ENCODE results near the gene CDKAL1.

Gene CDKAL1

GRCh38 chr6:20793174-20793573 is 258.9 kb downstream of the CDKAL1 start:
- no peak overlapping the region for H3K4me3 ChIP-seq (replicated peaks; ENCODE audit: low read depth, low read length)
- no peaks in the 10 kb centered on the region for H3K27me3 ChIP-seq (replicated peaks; ENCODE audit: control insufficient read depth, insufficient read depth, low read length)
- H3K36me3 ChIP-seq (ENCODE audit: control insufficient read depth, insufficient read depth, low read length) = no peaks in the 10 kb centered on the region
- no peak for DNase-seq (ENCODE audit: extremely low read depth, insufficient read length)
- TF ChIP-seq, protein P1, sequence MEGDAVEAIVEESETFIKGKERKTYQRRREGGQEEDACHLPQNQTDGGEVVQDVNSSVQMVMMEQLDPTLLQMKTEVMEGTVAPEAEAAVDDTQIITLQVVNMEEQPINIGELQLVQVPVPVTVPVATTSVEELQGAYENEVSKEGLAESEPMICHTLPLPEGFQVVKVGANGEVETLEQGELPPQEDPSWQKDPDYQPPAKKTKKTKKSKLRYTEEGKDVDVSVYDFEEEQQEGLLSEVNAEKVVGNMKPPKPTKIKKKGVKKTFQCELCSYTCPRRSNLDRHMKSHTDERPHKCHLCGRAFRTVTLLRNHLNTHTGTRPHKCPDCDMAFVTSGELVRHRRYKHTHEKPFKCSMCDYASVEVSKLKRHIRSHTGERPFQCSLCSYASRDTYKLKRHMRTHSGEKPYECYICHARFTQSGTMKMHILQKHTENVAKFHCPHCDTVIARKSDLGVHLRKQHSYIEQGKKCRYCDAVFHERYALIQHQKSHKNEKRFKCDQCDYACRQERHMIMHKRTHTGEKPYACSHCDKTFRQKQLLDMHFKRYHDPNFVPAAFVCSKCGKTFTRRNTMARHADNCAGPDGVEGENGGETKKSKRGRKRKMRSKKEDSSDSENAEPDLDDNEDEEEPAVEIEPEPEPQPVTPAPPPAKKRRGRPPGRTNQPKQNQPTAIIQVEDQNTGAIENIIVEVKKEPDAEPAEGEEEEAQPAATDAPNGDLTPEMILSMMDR (IDR thresholded peaks at IDR 0.05; ENCODE audit: insufficient read depth, low read length, poor library complexity, severe bottlenecking) = no peak

DNA sequence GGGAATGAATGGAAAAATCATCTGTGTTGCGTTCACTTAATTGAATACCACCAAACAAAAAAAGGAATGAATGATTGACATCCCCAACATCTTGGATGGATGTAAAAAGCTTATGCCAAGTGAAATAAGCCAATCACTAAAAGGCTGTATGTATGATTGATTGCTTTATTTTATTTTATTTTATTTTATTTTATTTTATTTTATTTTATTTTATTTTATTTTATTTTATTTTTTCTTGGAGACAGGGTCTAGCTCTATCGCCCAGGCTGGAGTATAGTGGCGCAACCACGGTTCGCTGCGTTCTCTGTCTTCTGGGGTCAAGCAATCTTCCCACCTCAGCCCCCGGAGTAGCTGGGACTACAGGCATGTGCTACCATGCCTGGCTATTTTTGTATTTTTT is 263.3 kb downstream of the CDKAL1 start:
- no peak for DNase-seq (ENCODE audit: extremely low read depth, insufficient read length)
- Histone ChIP-seq H3K27me3 (replicated peaks; ENCODE audit: control insufficient read depth, insufficient read depth, low read length) (no peaks in the 10 kb centered on the region), H3K36me3 (ENCODE audit: control insufficient read depth, insufficient read depth, low read length) (no peaks in the 10 kb centered on the region), H3K4me3 (replicated peaks; ENCODE audit: low read depth, low read length) (no peak overlapping the region)
- TF ChIP-seq, protein P1 (IDR thresholded peaks at IDR 0.05; ENCODE audit: insufficient read depth, low read length, poor library complexity, severe bottlenecking) = no peak

DNA sequence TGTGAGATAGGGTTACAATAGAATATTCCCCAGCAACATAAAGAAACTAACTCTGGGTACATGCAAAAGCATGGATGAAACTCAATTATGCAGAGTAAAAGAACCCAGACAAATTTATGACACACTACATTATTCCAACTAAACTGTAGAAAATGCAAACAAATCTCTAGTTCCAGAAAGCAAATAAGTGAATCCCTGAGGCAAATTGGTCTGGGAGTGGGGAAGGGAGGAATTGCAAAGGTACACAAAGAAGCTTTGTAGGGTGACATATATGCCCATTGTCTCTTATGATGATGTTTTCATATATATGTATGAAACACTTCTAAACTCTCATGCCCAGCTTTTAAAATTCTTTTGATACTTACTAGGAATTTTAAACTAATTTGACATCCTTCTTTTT is 266.0 kb downstream of the CDKAL1 start:
- TF ChIP-seq, protein P1 (IDR thresholded peaks at IDR 0.05; ENCODE audit: insufficient read depth, low read length, poor library complexity, severe bottlenecking) = no peak

DNA sequence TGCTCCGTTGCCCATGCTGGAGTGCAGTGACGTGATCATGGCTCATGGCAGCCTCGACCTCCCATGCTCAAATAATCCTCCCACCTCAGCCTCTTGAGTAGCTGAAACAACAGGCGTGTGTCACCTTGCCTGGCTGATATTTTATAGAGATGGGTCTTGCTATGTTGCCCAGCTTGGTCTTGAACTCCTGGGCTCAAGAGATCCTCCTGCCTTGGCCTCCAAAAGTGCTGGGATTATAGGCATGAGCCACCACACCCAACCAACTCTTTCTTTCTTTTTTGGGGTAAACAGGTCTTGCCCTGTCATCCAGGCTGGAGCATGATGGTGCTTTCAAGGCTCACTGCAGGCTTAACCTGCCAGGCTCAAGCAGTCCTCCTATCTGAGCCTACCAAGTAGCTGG is 266.4 kb downstream of the CDKAL1 start:
- TF ChIP-seq, protein P1 (IDR thresholded peaks at IDR 0.05; ENCODE audit: insufficient read depth, low read length, poor library complexity, severe bottlenecking) = no peak
- no peaks in the 10 kb centered on the region for H3K36me3 ChIP-seq (ENCODE audit: control insufficient read depth, insufficient read depth, low read length)
- no peaks in the 10 kb centered on the region for H3K27me3 ChIP-seq (replicated peaks; ENCODE audit: control insufficient read depth, insufficient read depth, low read length)
- H3K4me3 ChIP-seq (replicated peaks; ENCODE audit: low read depth, low read length) = no peak overlapping the region
- no peak for DNase-seq (ENCODE audit: extremely low read depth, insufficient read length)

More for the DNA sequence above, 266.0 kb downstream of the CDKAL1 start:
- H3K27me3 ChIP-seq (replicated peaks; ENCODE audit: control insufficient read depth, insufficient read depth, low read length) = no peaks in the 10 kb centered on the region
- no peak for DNase-seq (ENCODE audit: extremely low read depth, insufficient read length)
- no peaks in the 10 kb centered on the region for H3K36me3 ChIP-seq (ENCODE audit: control insufficient read depth, insufficient read depth, low read length)
- H3K4me3 ChIP-seq (replicated peaks; ENCODE audit: low read depth, low read length) = no peak overlapping the region

DNA sequence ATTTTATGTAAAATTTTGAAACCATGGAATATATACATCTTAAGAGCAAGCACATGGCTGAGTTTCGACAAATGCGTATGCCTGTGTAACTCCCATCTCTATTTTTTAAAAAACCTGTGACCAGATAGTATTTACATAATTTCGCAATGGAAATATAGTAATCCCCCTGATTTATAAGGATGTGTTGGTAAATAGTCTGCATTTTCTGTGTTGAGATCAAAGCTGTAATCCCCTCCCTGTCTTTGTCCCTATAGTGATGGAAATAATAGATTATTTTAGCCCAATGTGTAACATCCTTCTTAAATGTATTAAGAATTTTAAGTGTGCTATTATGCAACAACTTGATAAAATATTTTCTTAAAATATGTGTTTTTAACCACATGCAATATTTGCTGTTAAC is 267.3 kb downstream of the CDKAL1 start:
- TF ChIP-seq, protein P1 (IDR thresholded peaks at IDR 0.05; ENCODE audit: insufficient read depth, low read length, poor library complexity, severe bottlenecking) = no peak
- no peak for DNase-seq (ENCODE audit: extremely low read depth, insufficient read length)
- Histone ChIP-seq H3K4me3 (replicated peaks; ENCODE audit: low read depth, low read length) (no peak overlapping the region), H3K36me3 (ENCODE audit: control insufficient read depth, insufficient read depth, low read length) (no peaks in the 10 kb centered on the region), H3K27me3 (replicated peaks; ENCODE audit: control insufficient read depth, insufficient read depth, low read length) (no peaks in the 10 kb centered on the region)

- no peaks in the 10 kb centered on the region for H3K27me3 ChIP-seq (replicated peaks; ENCODE audit: control insufficient read depth, insufficient read depth, low read length)
- no peak overlapping the region for H3K4me3 ChIP-seq (replicated peaks; ENCODE audit: low read depth, low read length)
- TF ChIP-seq, protein P1 (IDR thresholded peaks at IDR 0.05; ENCODE audit: insufficient read depth, low read length, poor library complexity, severe bottlenecking) = no peak
- no peaks in the 10 kb centered on the region for H3K36me3 ChIP-seq (ENCODE audit: control insufficient read depth, insufficient read depth, low read length)
- DNase-seq (ENCODE audit: extremely low read depth, insufficient read length) = no peak
Measured at GRCh38 chr6:20802596-20802995, 268.3 kb downstream of the CDKAL1 start.
